HG02759 (cell line): ENCODE measurements around the gene KIFC3.

Experiments
- ATAC-seq: cut with Tn5 transposase; IDR thresholded peaks from one replicate; pipeline ENCODE4 v1.9.1; 2021; ENCODE audit warnings: mild to moderate bottlenecking, moderate library complexity; ENCODE audit not compliant: unreplicated experiment

The KIFC3 gene

GRCh38 chr16:57770361-57770760 lies 31.9 kb downstream of the KIFC3 start:
- no peak for ATAC-seq

DNA sequence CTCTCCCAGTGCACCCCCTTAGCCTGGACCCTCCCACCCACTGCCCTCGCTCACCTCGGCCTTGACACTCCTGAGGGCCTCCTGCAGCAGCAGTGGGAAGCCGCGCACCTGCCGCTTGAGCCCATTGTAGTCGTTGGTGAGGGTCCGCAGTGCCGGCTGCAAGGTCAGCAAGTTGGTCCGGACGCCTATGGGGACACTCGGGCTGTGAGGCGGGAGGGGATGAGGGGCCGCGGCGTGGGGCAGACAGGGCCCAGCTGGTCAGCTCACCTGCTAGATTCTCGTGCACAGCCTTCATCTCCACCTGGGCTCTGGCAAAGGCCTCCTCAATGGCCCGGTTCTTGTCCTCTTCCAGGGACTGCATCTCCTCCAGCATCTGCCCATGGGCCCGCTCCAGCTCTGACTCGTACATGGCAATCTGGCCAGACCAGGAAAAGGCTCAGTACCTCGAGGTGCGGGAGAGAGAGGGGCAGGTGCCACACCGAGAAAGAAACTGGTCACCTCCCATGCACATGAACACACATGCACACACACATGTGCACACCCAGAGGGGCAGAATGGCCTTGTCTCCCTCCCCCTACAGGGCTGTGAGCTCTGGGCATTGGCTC lies 32.6 kb downstream of the KIFC3 start:
- no peak for ATAC-seq

GRCh38 chr16:57766714-57767348 lies 35.5 kb downstream of the KIFC3 start:
- ATAC-seq = no peak

- no peak for ATAC-seq
Observed at GRCh38 chr16:57765160-57765728, 37.0 kb downstream of the KIFC3 start.

DNA sequence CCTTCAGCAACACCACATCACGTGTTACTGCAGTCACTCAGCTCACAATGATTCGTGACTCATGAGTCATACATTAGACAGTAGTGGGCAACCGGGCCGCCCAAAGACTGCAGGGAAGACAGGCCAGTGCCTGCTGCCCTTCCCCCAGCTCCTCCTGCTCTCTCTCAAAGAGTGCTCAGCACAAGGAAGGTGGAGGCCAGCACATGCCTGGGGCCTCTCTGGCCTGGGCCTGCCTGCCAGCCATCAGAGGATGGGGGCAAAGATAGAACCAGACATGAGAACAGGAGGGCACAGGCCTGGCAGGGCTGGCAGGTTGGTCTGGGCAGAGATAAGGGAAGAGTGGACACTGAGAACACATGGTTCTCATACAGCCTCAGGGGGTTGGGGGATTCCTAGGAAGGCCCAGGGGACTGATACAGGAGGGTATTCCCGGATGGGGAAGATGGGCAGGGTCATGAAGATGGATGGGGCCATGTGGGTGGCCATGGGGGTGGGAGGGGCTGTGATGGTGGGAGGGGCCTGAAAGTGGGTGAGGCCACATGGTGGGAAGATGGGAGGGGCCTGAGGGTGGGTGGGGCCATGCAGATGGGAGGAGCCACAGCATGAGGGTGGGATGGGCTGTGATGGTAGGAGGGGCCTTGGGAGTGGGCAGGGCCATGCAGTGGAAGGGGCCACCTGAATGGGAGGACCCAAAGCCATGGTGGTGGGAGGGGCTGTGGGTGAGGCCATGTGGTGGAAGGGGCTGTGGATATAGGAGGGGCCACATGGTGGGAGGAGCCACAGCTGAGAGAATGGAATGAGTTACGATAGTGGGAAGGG lies 37.7 kb downstream of the KIFC3 start:
- peak; percentile 57 for ATAC-seq

DNA sequence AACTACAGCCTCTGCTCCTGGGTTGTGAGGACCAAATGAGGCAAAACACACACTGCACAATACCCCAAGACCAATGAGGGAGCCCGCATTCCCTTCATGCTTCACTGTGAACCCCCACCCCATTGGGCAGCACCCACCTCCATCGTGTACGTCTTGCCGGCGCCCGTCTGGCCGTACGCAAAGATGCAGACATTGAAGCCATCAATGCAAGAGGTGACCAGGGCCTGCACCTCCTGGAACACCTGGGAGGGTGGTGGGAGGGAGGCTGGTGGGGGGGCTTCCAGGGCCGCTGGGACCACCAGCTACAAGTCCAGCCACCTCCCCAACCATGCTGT lies 38.3 kb downstream of the KIFC3 start:
- ATAC-seq = no peak

GRCh38 chr16:57763285-57764005 lies 38.8 kb downstream of the KIFC3 start:
- no peak for ATAC-seq

DNA sequence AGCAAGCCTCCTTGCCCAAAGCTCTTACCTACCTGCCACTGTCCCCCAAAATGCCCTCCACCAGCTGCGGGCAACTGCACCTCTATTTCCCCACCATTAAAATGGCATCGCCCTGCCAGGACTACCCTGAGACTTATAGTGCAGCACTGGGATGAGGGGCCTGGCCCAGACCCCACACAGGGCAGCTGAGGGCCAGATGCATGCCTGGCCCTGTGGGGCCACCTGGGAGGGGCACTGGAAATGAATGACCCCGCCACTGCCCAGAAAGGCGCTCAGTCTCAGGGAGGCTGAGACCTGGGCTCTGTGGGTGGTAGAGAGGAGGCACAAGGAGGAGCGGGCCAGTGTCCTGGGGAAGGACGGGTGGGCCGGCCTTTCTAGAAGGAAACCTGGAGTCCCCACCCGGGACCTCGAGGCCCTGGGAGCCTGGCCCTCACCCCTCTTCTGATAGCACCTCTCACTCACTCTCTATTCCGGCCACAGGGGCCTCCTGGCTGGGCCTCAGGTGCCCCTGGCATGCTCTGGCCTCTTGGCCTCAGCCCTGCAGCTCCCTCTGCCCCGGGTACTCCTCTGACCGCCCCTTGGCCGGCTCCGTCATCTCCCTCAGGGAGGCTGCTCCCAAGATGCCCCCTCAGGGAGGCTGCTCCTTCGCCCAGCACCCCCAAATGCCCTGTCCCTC lies 39.8 kb downstream of the KIFC3 start:
- no peak for ATAC-seq

- no peak for ATAC-seq
Observed at GRCh38 chr16:57761957-57762356, 40.3 kb downstream of the KIFC3 start.

- ATAC-seq = no peak
Observed at GRCh38 chr16:57761301-57761700, 41.0 kb downstream of the KIFC3 start.

DNA sequence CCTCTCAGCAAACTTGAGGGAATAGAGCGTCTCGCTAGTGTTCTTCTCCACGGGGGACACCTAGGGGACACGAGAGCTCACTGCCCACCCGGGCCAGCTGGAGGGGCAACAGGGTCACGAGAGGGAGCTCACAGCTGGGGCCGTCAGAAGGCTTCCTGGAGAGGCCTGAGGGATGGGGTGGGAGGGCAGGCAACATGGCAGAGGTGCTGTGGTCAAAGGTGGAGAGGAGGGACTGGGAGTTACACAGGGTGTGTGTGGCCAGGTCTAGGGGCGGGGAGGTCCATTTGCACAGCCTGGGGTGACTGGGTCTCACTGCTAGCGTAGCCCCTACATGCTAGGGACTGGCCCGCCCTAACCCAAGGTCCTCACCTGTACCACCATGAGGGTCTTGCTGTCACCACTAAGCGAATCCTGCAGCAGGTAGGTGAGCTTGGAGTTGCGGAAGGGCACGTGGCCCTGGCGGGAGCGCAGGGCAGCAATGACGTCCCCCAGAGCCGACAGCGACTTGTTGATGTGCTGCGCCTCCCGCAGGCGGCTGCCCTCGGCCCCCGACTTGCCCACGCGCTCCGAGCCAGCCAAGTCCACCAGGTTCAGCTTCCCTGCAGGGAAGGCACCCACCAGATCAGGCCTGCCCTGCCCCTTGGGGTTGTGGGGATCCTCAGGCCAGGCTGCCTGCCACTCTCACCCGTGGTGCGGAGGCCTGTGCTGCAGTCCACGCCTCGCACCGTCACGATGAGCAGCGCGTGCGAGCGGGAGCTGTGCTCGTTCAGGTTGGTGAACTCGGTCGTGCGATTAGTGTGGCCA lies 41.7 kb downstream of the KIFC3 start:
- no peak for ATAC-seq

DNA sequence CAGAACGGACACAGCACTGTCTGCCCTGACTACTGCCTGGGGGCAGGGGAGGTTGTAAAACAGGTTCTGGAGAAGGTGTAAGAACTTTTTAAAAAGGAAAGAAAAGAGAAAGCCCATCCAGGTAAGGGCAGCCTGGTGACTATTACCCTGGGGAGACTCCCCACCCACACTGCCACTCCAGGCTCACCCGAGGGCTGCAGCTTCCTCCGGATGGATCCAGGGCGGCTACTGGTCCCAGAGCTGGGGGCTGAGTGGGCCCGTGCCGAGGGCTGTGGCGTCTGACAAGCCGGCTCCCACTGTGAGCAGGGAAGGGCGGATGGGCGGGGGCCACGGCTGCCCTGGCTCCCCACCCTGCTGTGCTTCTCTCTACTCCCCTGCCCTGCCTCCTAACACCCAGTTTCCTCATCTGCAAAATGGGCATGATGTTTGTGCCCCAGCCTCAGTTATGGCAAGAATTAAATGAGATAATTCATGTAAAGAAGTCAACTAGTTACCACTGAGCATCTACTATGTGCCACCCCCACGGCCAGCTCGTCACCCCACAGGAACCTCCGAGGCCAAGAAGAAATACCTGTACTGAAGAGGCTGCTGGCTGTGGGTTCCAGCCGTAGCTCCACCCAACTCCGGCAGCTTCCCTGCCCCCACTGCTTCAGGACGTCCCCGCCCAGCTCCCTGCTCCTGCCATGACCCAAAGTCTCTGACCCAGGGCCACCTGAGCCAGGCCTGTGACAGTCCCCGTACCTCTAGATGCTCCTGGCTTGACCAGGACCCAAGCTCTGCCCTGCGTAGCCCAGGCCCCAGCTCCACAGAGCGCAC lies 42.5 kb downstream of the KIFC3 start:
- no peak for ATAC-seq

DNA sequence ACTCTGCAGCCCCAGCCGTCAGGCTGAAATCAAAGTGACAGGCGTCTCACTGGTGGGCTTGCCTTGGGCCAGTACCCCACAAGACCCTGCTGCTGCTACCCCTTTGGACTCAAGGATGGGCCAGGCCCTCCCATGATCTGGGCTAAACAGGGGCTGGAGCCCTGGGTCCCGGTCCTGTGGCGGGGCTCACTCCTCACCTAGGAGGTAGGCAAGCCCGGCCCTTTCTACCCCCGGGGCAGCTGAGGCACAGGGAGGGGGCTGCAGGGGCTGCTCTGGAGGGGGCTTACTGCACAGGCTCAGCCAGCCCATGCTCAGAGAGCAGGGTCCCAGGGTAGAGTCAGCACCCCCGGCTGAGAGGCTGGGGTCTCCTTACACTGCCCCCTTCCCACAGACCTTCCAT lies 43.2 kb downstream of the KIFC3 start:
- ATAC-seq = no peak

DNA sequence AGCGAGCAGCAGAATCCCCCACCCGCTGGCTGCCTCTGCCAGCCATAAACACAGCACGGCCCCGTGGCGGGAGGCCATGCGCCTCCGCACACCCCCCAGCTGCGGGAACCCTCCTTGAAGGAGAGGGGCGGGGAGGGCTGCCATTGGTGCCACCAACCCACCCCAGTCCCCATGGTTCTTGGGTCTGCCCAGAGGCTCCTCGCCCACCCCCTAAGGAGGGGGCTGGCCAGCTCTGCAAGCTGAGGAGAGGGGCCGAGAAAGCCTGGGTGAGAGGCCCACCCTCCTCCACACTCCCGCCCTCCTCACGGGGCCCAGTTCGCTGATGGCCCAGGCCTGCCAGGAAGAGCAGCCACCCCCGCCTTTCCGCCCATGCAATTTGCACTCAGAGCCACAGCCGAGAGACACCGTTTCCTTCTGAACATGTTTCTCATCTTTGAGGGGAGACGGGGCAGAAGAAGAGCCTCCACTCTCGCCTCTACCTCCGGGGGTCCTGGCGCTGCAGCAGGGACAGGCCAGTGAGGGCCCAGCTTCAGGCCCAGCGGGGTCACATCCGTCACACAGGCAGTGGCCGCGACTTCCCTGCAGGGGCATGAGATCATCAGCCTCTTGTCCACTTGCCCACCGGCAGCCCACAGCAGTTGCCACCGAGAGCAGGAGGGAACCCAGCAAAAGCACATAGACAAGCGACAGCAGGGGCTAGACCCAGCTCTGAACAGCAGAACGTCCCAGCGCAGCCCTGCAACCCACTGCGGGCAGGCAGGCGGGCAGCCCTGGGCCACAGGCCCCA lies 43.8 kb downstream of the KIFC3 start:
- no peak for ATAC-seq

GRCh38 chr16:57757883-57758282 lies 44.4 kb downstream of the KIFC3 start:
- no peak for ATAC-seq

- peak; percentile 92 for ATAC-seq
Observed at GRCh38 chr16:57757326-57757786, 44.9 kb downstream of the KIFC3 start.

- no peak for ATAC-seq
Observed at GRCh38 chr16:57756424-57757325, 45.6 kb downstream of the KIFC3 start.
